ENCODE measurements around the gene PLD6. TPM values are rescaled to one million over a fixed set of nuclear protein-coding genes. Genes with fewer than 3 reads are reported as not detected.
A peak's percentile ranks its signal among the peaks of the same experiment; 100 is the strongest.

PLD6 gene
- total RNA-seq, 4 donors from 2014 or later, result 6.0 to 11.1 (median 8.2) TPM

- H3K9me3 ChIP-seq, result no peaks in the 10 kb centered on the region
- no peak overlapping the region for H3K4me3 ChIP-seq
- H3K36me3 ChIP-seq, result peaks cover 0 to 99% (median 19%) of the 10 kb centered on the region in 3 donors
- DNase-seq (ENCODE audit: low spot score in 2 of 2), result no peak
- H3K27me3 ChIP-seq, result no peaks in the 10 kb centered on the region
- H3K4me1 ChIP-seq, result peaks cover 0 to 22% (median 8%) of the 10 kb centered on the region in 4 donors
- TF ChIP-seq EP300 (IDR thresholded peaks at IDR 0.05), result no peak
- TF ChIP-seq CTCF (IDR thresholded peaks at IDR 0.05), result no peak
- TF ChIP-seq POLR2A (IDR thresholded peaks at IDR 0.05), result no peak
- H3K27ac ChIP-seq, result no peak overlapping the region
- WGBS, 2 donors, result 87 to 90% methylated on average over 8 of the region's 8 CpGs
Observed at GRCh38 chr17:17154981-17155380, 51.2 kb downstream of the PLD6 start.

GRCh38 chr17:17154556-17154955, 51.6 kb downstream of the PLD6 start:
- TF ChIP-seq EP300 (IDR thresholded peaks at IDR 0.05) (no peak), CTCF (IDR thresholded peaks at IDR 0.05) (no peak), POLR2A (IDR thresholded peaks at IDR 0.05) (no peak)
- Histone ChIP-seq H3K9me3 (no peaks in the 10 kb centered on the region), H3K36me3 (peaks cover 0 to 97% (median 19%) of the 10 kb centered on the region in 3 donors), H3K27ac (no peak overlapping the region), H3K4me3 (no peak overlapping the region), H3K27me3 (no peaks in the 10 kb centered on the region), H3K4me1 (peaks cover 0 to 22% (median 8%) of the 10 kb centered on the region in 4 donors)
- WGBS, 2 donors, result 66 to 73% methylated on average over 5 of the region's 5 CpGs
- DNase-seq (ENCODE audit: low spot score in 2 of 2), result no peak

DNA sequence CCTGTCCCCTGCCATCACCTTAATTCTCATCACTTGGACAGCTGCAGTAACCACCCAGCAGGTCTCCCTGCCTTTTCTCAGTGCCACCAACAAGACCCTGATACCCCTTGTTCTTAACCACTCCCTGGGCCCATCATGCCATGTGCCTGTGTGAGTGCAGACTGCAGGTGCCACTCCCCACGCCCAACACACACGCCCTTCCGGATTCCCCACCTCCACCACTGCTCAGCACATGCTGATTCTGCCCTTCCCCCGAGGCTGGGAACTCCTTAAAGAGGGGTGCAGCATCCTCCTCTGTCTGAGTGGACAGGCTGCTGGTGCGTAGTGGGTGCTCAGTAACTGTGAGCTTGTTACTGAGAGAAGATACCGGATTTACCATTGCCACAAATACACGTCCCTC, 52.4 kb downstream of the PLD6 start:
- Histone ChIP-seq H3K27ac (no peak overlapping the region), H3K36me3 (peaks cover 0 to 89% (median 19%) of the 10 kb centered on the region in 3 donors), H3K9me3 (no peaks in the 10 kb centered on the region), H3K4me3 (no peak overlapping the region), H3K27me3 (no peaks in the 10 kb centered on the region), H3K4me1 (peaks cover 0 to 22% (median 8%) of the 10 kb centered on the region in 4 donors)
- TF ChIP-seq POLR2A (IDR thresholded peaks at IDR 0.05), result no peak
- 71 to 74% methylated on average over 7 of the region's 7 CpGs for WGBS, 2 donors
- no peak for DNase-seq (ENCODE audit: low spot score in 2 of 2)

- H3K4me3 ChIP-seq, result no peak overlapping the region
- peaks cover 0 to 22% (median 8%) of the 10 kb centered on the region in 4 donors for H3K4me1 ChIP-seq
- peak overlapping the region in 2 of 4 donors; percentile 71 to 79 for H3K27ac ChIP-seq
- no peaks in the 10 kb centered on the region for H3K27me3 ChIP-seq
- H3K9me3 ChIP-seq, result no peaks in the 10 kb centered on the region
- no peak for DNase-seq (ENCODE audit: low spot score in 2 of 2)
- no peak for TF ChIP-seq EP300 (IDR thresholded peaks at IDR 0.05)
- TF ChIP-seq POLR2A (IDR thresholded peaks at IDR 0.05), result no peak
- TF ChIP-seq CTCF (IDR thresholded peaks at IDR 0.05), result no peak
- WGBS, 2 donors, result 76 to 89% methylated on average over 4 to 9 of the region's 9 CpGs
- H3K36me3 ChIP-seq, result peaks cover 0 to 88% (median 15%) of the 10 kb centered on the region in 3 donors
Observed at GRCh38 chr17:17153071-17153470, 53.1 kb downstream of the PLD6 start.

GRCh38 chr17:17152385-17152784, 53.7 kb downstream of the PLD6 start:
- peaks cover 0 to 88% (median 15%) of the 10 kb centered on the region in 3 donors for H3K36me3 ChIP-seq
- 70 to 76% methylated on average over 4 of the region's 4 CpGs for WGBS, 2 donors
- DNase-seq (ENCODE audit: low spot score in 2 of 2), result peak in 1 of 2 donors; percentile 21

More at GRCh38 chr17:17152385-17152784, 53.7 kb downstream of the PLD6 start:
- H3K9me3 ChIP-seq, result no peaks in the 10 kb centered on the region
- H3K27me3 ChIP-seq, result no peaks in the 10 kb centered on the region
- peaks cover 0 to 22% (median 8%) of the 10 kb centered on the region in 4 donors for H3K4me1 ChIP-seq
- TF ChIP-seq CTCF (IDR thresholded peaks at IDR 0.05) (no peak), POLR2A (IDR thresholded peaks at IDR 0.05) (no peak), EP300 (IDR thresholded peaks at IDR 0.05) (no peak)
- H3K4me3 ChIP-seq, result no peak overlapping the region
- H3K27ac ChIP-seq, result peak overlapping the region in 2 of 4 donors; percentile 71 to 79

Data from tibial nerve (tissue), 4 donors.